Endodermal cell (in vitro differentiated cells): ENCODE data around the gene LEFTY1. TPM values are rescaled to one million over a fixed set of nuclear protein-coding genes. Genes with fewer than 3 reads are reported as not detected.
"Not testable (repeated sequence)": the region's sequence is repeated elsewhere in the genome, so short reads cannot be mapped to it uniquely, and the experiment has no call there.

ENCODE experiments used
- DNase-seq: peaks from one replicate; pipeline ENCODE4 v3.0.0-alpha.2; 2017
- H3K27ac ChIP-seq: 2 replicates; pipeline ENCODE4 v1.5.1; 2013; ENCODE audit warnings: mild to moderate bottlenecking, low read depth, low read length, moderate library complexity
- H3K27me3 ChIP-seq: 2 replicates; pipeline ENCODE4 v1.6.1; 2013; ENCODE audit warnings: mild to moderate bottlenecking, low read length, moderate library complexity; ENCODE audit not compliant: insufficient read depth, control insufficient read depth, poor library complexity, severe bottlenecking
- H3K36me3 ChIP-seq: 2 replicates; pipeline ENCODE4 v1.7.0; 2013; ENCODE audit warnings: mild to moderate bottlenecking, low read length, moderate library complexity; ENCODE audit not compliant: control insufficient read depth, insufficient read depth
- H3K4me1 ChIP-seq: one replicate; pipeline ENCODE4 v1.7.0; 2013; ENCODE audit warnings: low read length; ENCODE audit not compliant: control insufficient read depth, insufficient read depth
- H3K4me3 ChIP-seq: 2 replicates; pipeline ENCODE4 v1.5.1; 2013; ENCODE audit warnings: mild to moderate bottlenecking, low read length, moderate library complexity
- H3K9ac ChIP-seq: 2 replicates; pipeline ENCODE4 v1.6.1; 2013; ENCODE audit warnings: mild to moderate bottlenecking, low read length, moderate library complexity; ENCODE audit not compliant: poor library complexity, severe bottlenecking; ENCODE audit errors: extremely low read depth
- H3K9me3 ChIP-seq: 2 replicates; pipeline ENCODE4 v1.6.1; 2013; ENCODE audit warnings: mild to moderate bottlenecking, low read length, moderate library complexity; ENCODE audit not compliant: control insufficient read depth
- H3K27ac Mint-ChIP-seq: 2 replicates; pipeline ENCODE4 v1.8.0; 2020; ENCODE audit warnings: mixed read lengths
- H3K27me3 Mint-ChIP-seq: 2 replicates; pipeline ENCODE4 v1.8.0; 2021; ENCODE audit warnings: mild to moderate bottlenecking, mixed read lengths; ENCODE audit not compliant: insufficient read depth
- H3K36me3 Mint-ChIP-seq: 2 replicates; pipeline ENCODE4 v1.8.0; 2020; ENCODE audit warnings: low read depth, mixed read lengths
- H3K4me1 Mint-ChIP-seq: 2 replicates; pipeline ENCODE4 v1.8.0; 2020; ENCODE audit warnings: mixed read lengths
- H3K4me3 Mint-ChIP-seq: 2 replicates; pipeline ENCODE4 v1.8.0; 2020; ENCODE audit warnings: mild to moderate bottlenecking, moderate library complexity, mixed read lengths
- H3K9me3 Mint-ChIP-seq: 2 replicates; pipeline ENCODE4 v1.8.0; 2020; ENCODE audit warnings: mild to moderate bottlenecking, mixed read lengths
- CTCF ChIP-seq: fragments of 200-600 bp; sonication (generic); conservative IDR thresholded peaks from 2 replicates; pipeline ENCODE4 v1.5.0; 2021; ENCODE audit warnings: antibody characterized with exemption, mild to moderate bottlenecking
- WGBS, 2 experiments: methylation state at CpG; one replicate each; pipeline versions ENCODE4 v1.1.5 to v1.1.7; 2013; ENCODE audit warnings: missing lambda C conversion rate in 2 of 2, mixed read lengths in 1 of 2; ENCODE audit not compliant: insufficient coverage in 1 of 2, insufficient read length in 1 of 2; 5-methylcytosine and 5-hydroxymethylcytosine counted together
- total RNA-seq, 2 donors: library from RNA; stranded (reverse); fragmentation: NEBNext Ultra II Directional in 1 of 2; extraction: Animal tissue kit (Norgen Biotek cat#: 25700) in 1 of 2; gene quantifications; 2 replicates in 1 of 2; 3 replicates in 1 of 2; pipeline ENCODE4 v1.2.1, GENCODE V29; 2021

LEFTY1 gene
- total RNA-seq, 2 donors from 2014 or later, result 76.0 to 660 TPM

GRCh38 chr1:225931270-225932136 is 42.6 kb upstream of the LEFTY1 start:
- Histone ChIP-seq H3K9ac (no peak overlapping the region), H3K4me3 (no peak overlapping the region), H3K36me3 (no peaks in the 10 kb centered on the region), H3K9me3 (no peaks in the 10 kb centered on the region), H3K4me1 (no peaks in the 10 kb centered on the region), H3K27me3 (no peaks in the 10 kb centered on the region), H3K27ac (no peak overlapping the region)
- no peaks in the 10 kb centered on the region for H3K36me3 Mint-ChIP-seq
- no peak for DNase-seq
- H3K4me1 Mint-ChIP-seq, result peaks cover 20% of the 10 kb centered on the region
- H3K9me3 Mint-ChIP-seq, result no peaks in the 10 kb centered on the region
- WGBS, 2 experiments, result 87 to 90% methylated on average over 5 of the region's 5 CpGs
- H3K4me3 Mint-ChIP-seq, result no peak overlapping the region
- no peaks in the 10 kb centered on the region for H3K27me3 Mint-ChIP-seq
- H3K27ac Mint-ChIP-seq, result peak overlapping the region; percentile 41
- no peak for TF ChIP-seq CTCF

- no peaks in the 10 kb centered on the region for H3K36me3 ChIP-seq
- H3K27ac ChIP-seq, result no peak overlapping the region
- 86 to 100% methylated on average over 2 of the region's 2 CpGs for WGBS, 2 experiments
- Mint-ChIP-seq H3K9me3 (no peaks in the 10 kb centered on the region), H3K36me3 (no peaks in the 10 kb centered on the region), H3K27me3 (no peaks in the 10 kb centered on the region), H3K27ac (no peak overlapping the region), H3K4me3 (no peak overlapping the region), H3K4me1 (peaks cover 21% of the 10 kb centered on the region)
- no peaks in the 10 kb centered on the region for H3K9me3 ChIP-seq
- H3K4me1 ChIP-seq, result no peaks in the 10 kb centered on the region
- no peak overlapping the region for H3K4me3 ChIP-seq
- H3K27me3 ChIP-seq, result no peaks in the 10 kb centered on the region
- no peak for DNase-seq
- no peak for TF ChIP-seq CTCF
- H3K9ac ChIP-seq, result no peak overlapping the region
Measured at GRCh38 chr1:225930566-225930965, 41.6 kb upstream of the LEFTY1 start.

GRCh38 chr1:225929462-225929861 is 40.5 kb upstream of the LEFTY1 start:
- not testable (repeated sequence) for H3K9me3 ChIP-seq, H3K36me3 Mint-ChIP-seq, H3K4me3 Mint-ChIP-seq, H3K27me3 ChIP-seq, H3K36me3 ChIP-seq, DNase-seq, H3K9me3 Mint-ChIP-seq, H3K27ac ChIP-seq, H3K4me3 ChIP-seq, H3K27me3 Mint-ChIP-seq, H3K4me1 ChIP-seq, H3K9ac ChIP-seq, H3K27ac Mint-ChIP-seq
- H3K4me1 Mint-ChIP-seq, result peaks cover 21% of the 10 kb centered on the region
- 100% methylated on average over 2 of the region's 3 CpGs; no CpG with 5 or more reads in 1 of the 2 experiments for WGBS, 2 experiments
